Osteoblast (primary cell): Measurements from ENCODE around the gene TEX29. TPM values are rescaled to one million over a fixed set of nuclear protein-coding genes. Genes with fewer than 3 reads are reported as not detected.

ENCODE experiments used
- DNase-seq: peaks from one replicate; pipeline ENCODE4 v3.0.0; 2011; ENCODE audit warnings: low spot score, mixed read lengths; ENCODE audit not compliant: insufficient read length; ENCODE audit errors: missing footprints
- H2AFZ ChIP-seq: 2 replicates; pipeline ENCODE4 v1.6.0; 2011; ENCODE audit warnings: mild to moderate bottlenecking, low read length
- H3K27ac ChIP-seq: 2 replicates; pipeline ENCODE4 v1.5.1; 2011; ENCODE audit warnings: mild to moderate bottlenecking, low read depth, low read length, moderate library complexity
- H3K27me3 ChIP-seq: 2 replicates; pipeline ENCODE4 v1.6.0; 2012; ENCODE audit warnings: mild to moderate bottlenecking, control low read depth, inconsistent platforms, low read length, moderate library complexity; ENCODE audit not compliant: insufficient read depth
- H3K36me3 ChIP-seq: 2 replicates; pipeline ENCODE4 v1.5.1; 2011; ENCODE audit warnings: mild to moderate bottlenecking, low read length, control low read depth, moderate library complexity; ENCODE audit not compliant: insufficient read depth
- H3K4me1 ChIP-seq: 2 replicates; pipeline ENCODE4 v1.5.1; 2011; ENCODE audit warnings: mild to moderate bottlenecking, low read length, control low read depth, moderate library complexity; ENCODE audit not compliant: insufficient read depth
- H3K4me2 ChIP-seq: 2 replicates; pipeline ENCODE4 v1.6.0; 2011; ENCODE audit warnings: mild to moderate bottlenecking, low read length; ENCODE audit not compliant: insufficient read depth
- H3K4me3 ChIP-seq: fragments of 200-600 bp; sonication (generic); 3 replicates; pipeline ENCODE4 v1.5.1; 2012; ENCODE audit warnings: mild to moderate bottlenecking, low read length, inconsistent platforms; ENCODE audit not compliant: insufficient read depth
- H3K79me2 ChIP-seq: 2 replicates; pipeline ENCODE4 v1.6.0; 2012; ENCODE audit warnings: mild to moderate bottlenecking, low read length, control low read depth, inconsistent platforms; ENCODE audit not compliant: insufficient read depth
- H3K9me3 ChIP-seq: 2 replicates; pipeline ENCODE4 v1.5.1; 2011; ENCODE audit warnings: low read depth, low read length, control low read depth
- H4K20me1 ChIP-seq: 2 replicates; pipeline ENCODE4 v1.6.0; 2012; ENCODE audit warnings: mild to moderate bottlenecking, low read length, control low read depth; ENCODE audit not compliant: insufficient read depth
- CTCF ChIP-seq: IDR thresholded peaks from 2 replicates; pipeline ENCODE4 v1.5.1; 2011; ENCODE audit warnings: mild to moderate bottlenecking, low read depth, low read length, moderate library complexity; ENCODE audit errors: extremely low read depth
- total RNA-seq: library from RNA; depleted of rRNA; stranded (reverse); fragments of >200 nt; gene quantifications from 2 replicates; pipeline ENCODE4 v1.2.3, GENCODE V29; 2012

TEX29 gene
- total RNA-seq, 1 donor = 0.36 TPM

GRCh38 chr13:111322916-111323331 is 2.5 kb downstream of the TEX29 start:
- Histone ChIP-seq H3K4me2 (no peak overlapping the region), H4K20me1 (no peaks in the 10 kb centered on the region), H3K27me3 (no peaks in the 10 kb centered on the region), H2AFZ (no peak overlapping the region), H3K27ac (no peak overlapping the region), H3K36me3 (no peaks in the 10 kb centered on the region), H3K79me2 (no peaks in the 10 kb centered on the region), H3K4me1 (no peaks in the 10 kb centered on the region), H3K9me3 (no peaks in the 10 kb centered on the region), H3K4me3 (no peak overlapping the region)
- TF ChIP-seq CTCF = no peak
- DNase-seq = no peak

GRCh38 chr13:111323549-111323948 is 3.1 kb downstream of the TEX29 start:
- no peak overlapping the region for H3K4me3 ChIP-seq
- H3K27ac ChIP-seq = no peak overlapping the region
- no peaks in the 10 kb centered on the region for H3K9me3 ChIP-seq
- H4K20me1 ChIP-seq = no peaks in the 10 kb centered on the region
- no peaks in the 10 kb centered on the region for H3K79me2 ChIP-seq
- TF ChIP-seq CTCF = no peak
- no peak overlapping the region for H3K4me2 ChIP-seq
- H3K4me1 ChIP-seq = no peaks in the 10 kb centered on the region
- no peaks in the 10 kb centered on the region for H3K36me3 ChIP-seq
- DNase-seq = no peak
- no peak overlapping the region for H2AFZ ChIP-seq
- no peaks in the 10 kb centered on the region for H3K27me3 ChIP-seq

- Histone ChIP-seq H2AFZ (no peak overlapping the region), H3K79me2 (no peaks in the 10 kb centered on the region), H4K20me1 (no peaks in the 10 kb centered on the region), H3K4me2 (no peak overlapping the region), H3K27me3 (no peaks in the 10 kb centered on the region), H3K4me3 (no peak overlapping the region), H3K36me3 (no peaks in the 10 kb centered on the region), H3K4me1 (no peaks in the 10 kb centered on the region), H3K27ac (no peak overlapping the region), H3K9me3 (no peaks in the 10 kb centered on the region)
- TF ChIP-seq CTCF = no peak
- no peak for DNase-seq
Observed at GRCh38 chr13:111323950-111324651, 3.7 kb downstream of the TEX29 start.

GRCh38 chr13:111324736-111325135 is 4.3 kb downstream of the TEX29 start:
- no peak overlapping the region for H3K27ac ChIP-seq
- H3K27me3 ChIP-seq = no peaks in the 10 kb centered on the region
- no peaks in the 10 kb centered on the region for H3K79me2 ChIP-seq
- no peak for TF ChIP-seq CTCF
- no peaks in the 10 kb centered on the region for H4K20me1 ChIP-seq
- no peaks in the 10 kb centered on the region for H3K36me3 ChIP-seq
- H3K4me1 ChIP-seq = no peaks in the 10 kb centered on the region
- H2AFZ ChIP-seq = no peak overlapping the region
- no peak overlapping the region for H3K4me3 ChIP-seq
- no peak for DNase-seq
- H3K4me2 ChIP-seq = no peak overlapping the region
- no peaks in the 10 kb centered on the region for H3K9me3 ChIP-seq
